OCI-LY1 (cell line): ENCODE measurements around the gene FRMD1.

Source experiments
- H2AFZ ChIP-seq: fragments of 200-600 bp; sonication (generic), shearing (Covaris generic); 2 replicates; pipeline ENCODE4 v1.6.0; 2014; ENCODE audit warnings: antibody characterized with exemption, mild to moderate bottlenecking, low read length
- H3F3A ChIP-seq: fragments of 200-600 bp; sonication (generic), shearing (Covaris generic); 2 replicates; pipeline ENCODE4 v1.6.0; 2014; ENCODE audit warnings: mild to moderate bottlenecking, antibody characterized with exemption, low read length, moderate library complexity; ENCODE audit not compliant: insufficient read depth
- H3K27ac ChIP-seq: fragments of 200-600 bp; sonication (generic); 2 replicates; pipeline ENCODE4 v1.5.1; 2014; ENCODE audit warnings: low read length, mixed run types, mild to moderate bottlenecking, low read depth; ENCODE audit not compliant: poor library complexity, severe bottlenecking
- H3K27me3 ChIP-seq: fragments of 200-600 bp; sonication (generic); 2 replicates; pipeline ENCODE4 v1.6.0; 2014; ENCODE audit warnings: antibody characterized with exemption, mild to moderate bottlenecking, low read length, moderate library complexity; ENCODE audit not compliant: insufficient read depth
- H3K36me3 ChIP-seq: fragments of 200-600 bp; sonication (generic); 2 replicates; pipeline ENCODE4 v1.6.1; 2014; ENCODE audit warnings: mild to moderate bottlenecking, antibody characterized with exemption, low read length, moderate library complexity, mixed read lengths; ENCODE audit not compliant: insufficient read depth
- H3K4me1 ChIP-seq: fragments of 200-600 bp; sonication (generic); 2 replicates; pipeline ENCODE4 v1.5.1; 2014; ENCODE audit warnings: mild to moderate bottlenecking, low read length, moderate library complexity; ENCODE audit not compliant: insufficient read depth, severe bottlenecking
- H3K4me2 ChIP-seq: fragments of 200-600 bp; sonication (generic), shearing (Covaris generic); 2 replicates; pipeline ENCODE4 v1.6.1; 2014; ENCODE audit warnings: low read length
- H3K4me3 ChIP-seq: fragments of 200-600 bp; sonication (generic); 2 replicates; pipeline ENCODE4 v1.5.1; 2014; ENCODE audit warnings: low read length, low read depth, mild to moderate bottlenecking, mixed read lengths; ENCODE audit not compliant: poor library complexity, severe bottlenecking
- H3K79me2 ChIP-seq: fragments of 200-600 bp; shearing (Covaris generic); 2 replicates; pipeline ENCODE4 v1.6.1; 2016; ENCODE audit warnings: mixed run types, low read length, mixed read lengths; ENCODE audit not compliant: insufficient read depth
- H3K9ac ChIP-seq: fragments of 200-600 bp; sonication (generic), shearing (Covaris generic); 2 replicates; pipeline ENCODE4 v1.6.1; 2014; ENCODE audit warnings: mild to moderate bottlenecking, low read length, mixed read lengths
- H3K9me2 ChIP-seq: fragments of 200-600 bp; sonication (generic), shearing (Covaris generic); 2 replicates; pipeline ENCODE4 v1.6.1; 2014; ENCODE audit warnings: low read depth, mild to moderate bottlenecking, low read length, mixed read lengths
- H3K9me3 ChIP-seq: fragments of 200-600 bp; shearing (Covaris generic); 2 replicates; pipeline ENCODE4 v1.6.1; 2014; ENCODE audit warnings: low read length, mixed read lengths
- H4K20me1 ChIP-seq: fragments of 200-600 bp; sonication (generic), shearing (Covaris generic); 2 replicates; pipeline ENCODE4 v1.6.0; 2016; ENCODE audit warnings: mild to moderate bottlenecking, low read length; ENCODE audit not compliant: insufficient read depth
- CTCF ChIP-seq: fragments of 200-600 bp; sonication (generic), shearing (Covaris generic); IDR thresholded peaks from 2 replicates; pipeline ENCODE4 v1.5.1; 2017; ENCODE audit warnings: mild to moderate bottlenecking, antibody characterized with exemption, low read length, moderate library complexity, mixed read lengths
- EZH2 ChIP-seq: fragments of 200-600 bp; sonication (generic), shearing (Covaris generic); IDR thresholded peaks from 2 replicates; pipeline ENCODE4 v1.8.0; 2017; ENCODE audit warnings: borderline replicate concordance, mixed run types, mild to moderate bottlenecking, antibody characterized with exemption, low read length, moderate library complexity, mixed read lengths

FRMD1 gene

DNA sequence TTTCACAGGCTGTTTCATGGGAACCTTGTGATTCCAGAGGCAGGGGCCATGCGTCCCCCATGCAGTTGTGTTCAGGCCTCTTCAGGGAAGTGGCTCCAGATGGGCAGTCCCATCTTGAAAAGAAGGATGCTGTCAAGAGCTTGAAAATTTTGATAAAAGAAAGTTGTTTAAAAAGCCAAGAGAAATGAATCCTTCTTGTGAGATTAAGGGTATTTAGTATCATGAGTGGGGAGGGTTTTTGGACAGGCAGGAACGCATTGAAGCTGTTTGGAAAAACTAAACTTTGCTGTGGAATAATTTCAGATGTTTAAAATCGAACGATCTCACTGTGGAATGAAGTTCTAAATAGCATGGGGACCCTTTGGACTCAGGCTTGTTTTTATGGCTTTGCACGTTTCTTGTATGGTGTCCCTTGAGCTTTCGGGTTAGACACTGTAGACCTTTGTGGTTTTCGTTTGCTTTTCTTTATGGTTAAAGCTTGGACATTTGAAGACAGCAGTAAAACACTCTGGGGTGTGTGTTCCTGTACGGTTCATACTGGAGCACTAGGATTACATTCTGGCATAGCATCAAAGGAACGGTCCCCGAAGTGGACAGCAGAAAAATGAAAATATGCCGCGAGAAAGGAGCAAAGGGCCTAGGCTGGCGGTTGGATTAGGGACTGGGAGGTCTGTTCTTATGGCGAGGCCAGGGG is 63.4 kb downstream of the FRMD1 start:
- H3K4me3 ChIP-seq, result no peak overlapping the region
- H3K4me2 ChIP-seq, result no peak overlapping the region
- H2AFZ ChIP-seq, result no peak overlapping the region
- H3K27me3 ChIP-seq, result no peaks in the 10 kb centered on the region
- H4K20me1 ChIP-seq, result no peaks in the 10 kb centered on the region
- H3K79me2 ChIP-seq, result no peaks in the 10 kb centered on the region
- H3K36me3 ChIP-seq, result no peaks in the 10 kb centered on the region
- no peaks in the 10 kb centered on the region for H3F3A ChIP-seq
- H3K4me1 ChIP-seq, result no peaks in the 10 kb centered on the region
- H3K9me3 ChIP-seq, result peaks cover 4% of the 10 kb centered on the region; the same call in 1 of the 2 replicates
- TF ChIP-seq CTCF (no peak), EZH2 (no peak)
- H3K27ac ChIP-seq, result no peak overlapping the region
- no peaks in the 10 kb centered on the region for H3K9me2 ChIP-seq
- H3K9ac ChIP-seq, result no peak overlapping the region

DNA sequence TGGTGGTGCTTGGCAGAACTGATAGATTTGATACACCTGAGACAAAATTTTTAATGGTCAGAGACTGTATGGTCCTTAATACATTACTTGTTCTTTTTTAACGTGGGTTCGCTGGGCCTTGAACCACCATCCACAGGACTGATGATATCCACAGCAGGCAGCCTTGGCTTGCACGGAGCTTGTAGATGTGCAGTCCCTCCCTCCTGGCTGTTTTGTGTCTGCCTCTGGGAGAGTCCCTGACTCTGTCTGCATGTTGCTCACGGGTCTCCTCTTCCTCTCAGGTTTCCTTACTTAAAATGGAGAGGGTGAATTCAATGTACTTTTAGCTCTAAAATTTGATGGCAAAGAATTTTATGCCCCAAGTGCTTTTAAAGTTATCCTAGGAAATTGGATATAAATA is 64.0 kb downstream of the FRMD1 start:
- Histone ChIP-seq H3K4me3 (no peak overlapping the region), H3K36me3 (no peaks in the 10 kb centered on the region), H3K9me2 (no peaks in the 10 kb centered on the region), H3F3A (no peaks in the 10 kb centered on the region), H3K27me3 (no peaks in the 10 kb centered on the region), H3K79me2 (no peaks in the 10 kb centered on the region), H3K27ac (no peak overlapping the region), H4K20me1 (no peaks in the 10 kb centered on the region), H3K4me2 (no peak overlapping the region), H3K9me3 (peaks cover 4% of the 10 kb centered on the region; the same call in 1 of the 2 replicates), H2AFZ (no peak overlapping the region), H3K4me1 (no peaks in the 10 kb centered on the region), H3K9ac (no peak overlapping the region)
- TF ChIP-seq EZH2, result no peak
- no peak for TF ChIP-seq CTCF

GRCh38 chr6:168014428-168014827 is 64.6 kb downstream of the FRMD1 start:
- H3K36me3 ChIP-seq, result no peaks in the 10 kb centered on the region
- no peaks in the 10 kb centered on the region for H3F3A ChIP-seq
- no peaks in the 10 kb centered on the region for H3K9me2 ChIP-seq
- no peak overlapping the region for H3K4me3 ChIP-seq
- H3K27ac ChIP-seq, result no peak overlapping the region
- H4K20me1 ChIP-seq, result no peaks in the 10 kb centered on the region
- H3K9ac ChIP-seq, result no peak overlapping the region
- no peaks in the 10 kb centered on the region for H3K79me2 ChIP-seq
- H3K27me3 ChIP-seq, result no peaks in the 10 kb centered on the region
- H3K4me1 ChIP-seq, result no peaks in the 10 kb centered on the region
- peaks cover 4% of the 10 kb centered on the region; the same call in 1 of the 2 replicates for H3K9me3 ChIP-seq
- H3K4me2 ChIP-seq, result no peak overlapping the region
- no peak overlapping the region for H2AFZ ChIP-seq
- TF ChIP-seq CTCF (no peak), EZH2 (no peak)
